ENCODE results near the gene BTBD9.

BTBD9 gene

GRCh38 chr6:38503960-38504682 is 135.6 kb downstream of the BTBD9 start:
- no peak for DNase-seq

GRCh38 chr6:38503032-38503773 is 136.5 kb downstream of the BTBD9 start:
- no peak for DNase-seq

- no peak for DNase-seq
These were observed 137.3 kb downstream of the BTBD9 start for GRCh38 chr6:38502423-38502822.

- no peak for DNase-seq
These were observed 137.8 kb downstream of the BTBD9 start for GRCh38 chr6:38501931-38502330.

GRCh38 chr6:38499529-38500096 is 140.1 kb downstream of the BTBD9 start:
- DNase-seq = no peak

- no peak for DNase-seq
These were observed 140.8 kb downstream of the BTBD9 start for GRCh38 chr6:38498805-38499445.

- DNase-seq = no peak
These were observed 141.6 kb downstream of the BTBD9 start for GRCh38 chr6:38498085-38498484.

- no peak for DNase-seq
These were observed 142.2 kb downstream of the BTBD9 start for GRCh38 chr6:38497546-38497945.

- no peak for DNase-seq
These were observed 143.7 kb downstream of the BTBD9 start for GRCh38 chr6:38495922-38496635.

GRCh38 chr6:38495518-38495917 is 144.2 kb downstream of the BTBD9 start:
- no peak for DNase-seq

GRCh38 chr6:38493931-38494547 is 145.7 kb downstream of the BTBD9 start:
- DNase-seq = no peak

- DNase-seq = no peak
These were observed 147.7 kb downstream of the BTBD9 start for GRCh38 chr6:38492031-38492430.

GRCh38 chr6:38489951-38490350 is 149.8 kb downstream of the BTBD9 start:
- no peak for DNase-seq

- DNase-seq = no peak
These were observed 152.3 kb downstream of the BTBD9 start for GRCh38 chr6:38487423-38487822.

- no peak for DNase-seq
These were observed 154.2 kb downstream of the BTBD9 start for GRCh38 chr6:38485488-38485887.

GRCh38 chr6:38484656-38485055 is 155.1 kb downstream of the BTBD9 start:
- DNase-seq = no peak

- no peak for DNase-seq
These were observed 156.2 kb downstream of the BTBD9 start for GRCh38 chr6:38483526-38483925.

- DNase-seq = no peak
These were observed 157.3 kb downstream of the BTBD9 start for GRCh38 chr6:38482466-38482865.

GRCh38 chr6:38481851-38482250 is 157.9 kb downstream of the BTBD9 start:
- no peak for DNase-seq

- DNase-seq = no peak
These were observed 158.4 kb downstream of the BTBD9 start for GRCh38 chr6:38481211-38481836.

- DNase-seq = no peak
These were observed 159.7 kb downstream of the BTBD9 start for GRCh38 chr6:38480036-38480435.

- DNase-seq = no peak
These were observed 160.4 kb downstream of the BTBD9 start for GRCh38 chr6:38479331-38479730.

Data from activated gamma-delta T cell (primary cell).